Neural progenitor cell (in vitro differentiated cells): ENCODE measurements around the gene STK38L. TPM values are rescaled to one million over a fixed set of nuclear protein-coding genes. Genes with fewer than 3 reads are reported as not detected.

Experiments
- DNase-seq: peaks from one replicate; pipeline ENCODE4 v3.0.0-alpha.2; 2016; ENCODE audit warnings: low spot score
- H2AFZ ChIP-seq: fragments of 200-600 bp; sonication (generic); replicated peaks from 2 replicates; pipeline ENCODE4 v1.6.1; 2016; ENCODE audit warnings: antibody characterized with exemption
- H3F3A ChIP-seq: fragments of 200-600 bp; sonication (generic); 2 replicates; pipeline ENCODE4 v1.6.1; 2016; ENCODE audit warnings: antibody characterized with exemption, low read depth
- H3K27ac ChIP-seq: fragments of 200-600 bp; sonication (generic); 2 replicates; pipeline ENCODE4 v1.5.1; 2016; ENCODE audit warnings: mild to moderate bottlenecking
- H3K27me3 ChIP-seq: fragments of 200-600 bp; sonication (generic); 2 replicates; pipeline ENCODE4 v1.6.1; 2016; ENCODE audit warnings: mild to moderate bottlenecking, moderate library complexity
- H3K36me3 ChIP-seq: fragments of 200-600 bp; sonication (generic); 2 replicates; pipeline ENCODE4 v1.5.1; 2016
- H3K4me1 ChIP-seq: fragments of 200-600 bp; sonication (generic); 2 replicates; pipeline ENCODE4 v1.6.1; 2016; ENCODE audit warnings: mixed run types
- H3K4me2 ChIP-seq: fragments of 200-600 bp; sonication (generic); 2 replicates; pipeline ENCODE4 v1.6.1; 2016
- H3K4me3 ChIP-seq: fragments of 200-600 bp; sonication (generic); 2 replicates; pipeline ENCODE4 v1.5.1; 2016
- H3K79me2 ChIP-seq: fragments of 200-600 bp; sonication (generic); 2 replicates; pipeline ENCODE4 v1.6.1; 2016; ENCODE audit warnings: low read depth
- H3K9ac ChIP-seq: fragments of 200-600 bp; sonication (generic); 2 replicates; pipeline ENCODE4 v1.6.1; 2016
- H3K9me3 ChIP-seq: fragments of 200-600 bp; sonication (generic); 2 replicates; pipeline ENCODE4 v1.5.1; 2016; ENCODE audit warnings: low read depth
- H4K20me1 ChIP-seq: fragments of 200-600 bp; sonication (generic); 2 replicates; pipeline ENCODE4 v1.6.1; 2016; ENCODE audit warnings: low read depth
- H3K27ac Mint-ChIP-seq: 3 replicates; pipeline ENCODE4 v1.8.0; 2021; ENCODE audit warnings: mixed read lengths
- H3K27me3 Mint-ChIP-seq: 2 replicates; pipeline ENCODE4 v1.8.0; 2022; ENCODE audit warnings: low read depth, mild to moderate bottlenecking, inconsistent platforms, moderate library complexity, mixed read lengths; ENCODE audit not compliant: insufficient read depth
- H3K36me3 Mint-ChIP-seq: 3 replicates; pipeline ENCODE4 v1.8.0; 2021; ENCODE audit warnings: mixed read lengths
- H3K4me1 Mint-ChIP-seq: 3 replicates; pipeline ENCODE4 v1.8.0; 2021; ENCODE audit warnings: mixed read lengths
- H3K4me3 Mint-ChIP-seq: 3 replicates; pipeline ENCODE4 v1.8.0; 2021; ENCODE audit warnings: mild to moderate bottlenecking, moderate library complexity, mixed read lengths
- H3K9me3 Mint-ChIP-seq: 3 replicates; pipeline ENCODE4 v1.8.0; 2020; ENCODE audit warnings: mixed read lengths
- CTCF ChIP-seq: fragments of 200-600 bp; sonication (generic); IDR thresholded peaks from 2 replicates; pipeline ENCODE4 v1.5.1; 2017; ENCODE audit warnings: antibody characterized with exemption, mild to moderate bottlenecking
- EZH2 ChIP-seq: fragments of 200-600 bp; sonication (generic); IDR thresholded peaks from 2 replicates; pipeline ENCODE4 v1.6.1; 2017; ENCODE audit warnings: antibody characterized with exemption, mild to moderate bottlenecking, moderate library complexity
- EZH2phosphoT487 ChIP-seq: fragments of 200-600 bp; sonication (generic); IDR thresholded peaks from 2 replicates; pipeline ENCODE4 v1.6.1; 2017; ENCODE audit warnings: antibody characterized with exemption
- total RNA-seq: library from RNA; depleted of rRNA; stranded (reverse); fragments of >200 nt; gene quantifications from 2 replicates; pipeline ENCODE4 v1.2.3, GENCODE V29; 2015; ENCODE audit warnings: low replicate concordance

The STK38L gene
- total RNA-seq, 1 donor from 2014 or later = 62.6 TPM

- Histone ChIP-seq H3K79me2 (no peaks in the 10 kb centered on the region), H3K9ac (no peak overlapping the region), H3K36me3 (no peaks in the 10 kb centered on the region), H3F3A (no peaks in the 10 kb centered on the region), H2AFZ (no peak overlapping the region), H3K4me3 (no peak overlapping the region), H3K4me2 (no peak overlapping the region), H3K4me1 (no peaks in the 10 kb centered on the region), H3K9me3 (no peaks in the 10 kb centered on the region), H3K27me3 (no peaks in the 10 kb centered on the region), H4K20me1 (no peaks in the 10 kb centered on the region), H3K27ac (no peak overlapping the region)
- no peaks in the 10 kb centered on the region for H3K4me1 Mint-ChIP-seq
- peaks cover 2% of the 10 kb centered on the region for H3K36me3 Mint-ChIP-seq
- no peaks in the 10 kb centered on the region for H3K9me3 Mint-ChIP-seq
- no peak for DNase-seq
- no peak overlapping the region for H3K27ac Mint-ChIP-seq
- H3K4me3 Mint-ChIP-seq = no peak overlapping the region
- no peaks in the 10 kb centered on the region for H3K27me3 Mint-ChIP-seq
- TF ChIP-seq EZH2phosphoT487 (no peak), CTCF (no peak), EZH2 (no peak)
Measured at GRCh38 chr12:27359578-27360340, 115.7 kb downstream of the STK38L start.

GRCh38 chr12:27361372-27361771 lies 117.3 kb downstream of the STK38L start:
- H3K27me3 Mint-ChIP-seq = no peaks in the 10 kb centered on the region
- Histone ChIP-seq H3K4me1 (no peaks in the 10 kb centered on the region), H3F3A (no peaks in the 10 kb centered on the region), H3K27ac (no peak overlapping the region), H3K9ac (no peak overlapping the region), H3K4me3 (no peak overlapping the region), H3K79me2 (no peaks in the 10 kb centered on the region), H3K27me3 (no peaks in the 10 kb centered on the region), H3K4me2 (no peak overlapping the region), H4K20me1 (no peaks in the 10 kb centered on the region), H3K9me3 (no peaks in the 10 kb centered on the region), H3K36me3 (no peaks in the 10 kb centered on the region), H2AFZ (no peak overlapping the region)
- no peaks in the 10 kb centered on the region for H3K4me1 Mint-ChIP-seq
- no peak for DNase-seq
- H3K27ac Mint-ChIP-seq = no peak overlapping the region
- peaks cover 2% of the 10 kb centered on the region for H3K36me3 Mint-ChIP-seq
- no peak for TF ChIP-seq EZH2phosphoT487
- no peak for TF ChIP-seq CTCF
- no peaks in the 10 kb centered on the region for H3K9me3 Mint-ChIP-seq
- no peak overlapping the region for H3K4me3 Mint-ChIP-seq

- Mint-ChIP-seq H3K9me3 (no peaks in the 10 kb centered on the region), H3K36me3 (peaks cover 4% of the 10 kb centered on the region), H3K4me1 (no peaks in the 10 kb centered on the region), H3K4me3 (no peak overlapping the region), H3K27ac (no peak overlapping the region), H3K27me3 (no peaks in the 10 kb centered on the region)
- H3K27ac ChIP-seq = no peak overlapping the region
- H3K9me3 ChIP-seq = no peaks in the 10 kb centered on the region
- no peak for TF ChIP-seq EZH2
- no peak for TF ChIP-seq EZH2phosphoT487
- TF ChIP-seq CTCF = no peak
- H3K4me1 ChIP-seq = no peaks in the 10 kb centered on the region
- H3K79me2 ChIP-seq = no peaks in the 10 kb centered on the region
- H3K27me3 ChIP-seq = no peaks in the 10 kb centered on the region
- H3K4me3 ChIP-seq = no peak overlapping the region
- no peak overlapping the region for H3K9ac ChIP-seq
- H4K20me1 ChIP-seq = no peaks in the 10 kb centered on the region
- H3F3A ChIP-seq = no peaks in the 10 kb centered on the region
- no peaks in the 10 kb centered on the region for H3K36me3 ChIP-seq
- H2AFZ ChIP-seq = no peak overlapping the region
- no peak overlapping the region for H3K4me2 ChIP-seq
- DNase-seq = no peak
Measured at GRCh38 chr12:27366621-27367020, 122.5 kb downstream of the STK38L start.
